Measurements from ENCODE around the gene USP47.

USP47 gene

GRCh38 chr11:11966354-11966741 lies 124.6 kb downstream of the USP47 start:
- no peak for DNase-seq (ENCODE audit: low spot score)

- DNase-seq (ENCODE audit: low spot score) = peak; percentile 67
Measured at GRCh38 chr11:11966826-11967668, 125.3 kb downstream of the USP47 start.

GRCh38 chr11:11967669-11968510 lies 126.1 kb downstream of the USP47 start:
- DNase-seq (ENCODE audit: low spot score) = no peak

- DNase-seq (ENCODE audit: low spot score) = no peak
Measured at GRCh38 chr11:11968511-11969280, 126.9 kb downstream of the USP47 start.

- DNase-seq (ENCODE audit: low spot score) = no peak
Measured at GRCh38 chr11:11969380-11970215, 127.8 kb downstream of the USP47 start.

- no peak for DNase-seq (ENCODE audit: low spot score)
Measured at GRCh38 chr11:11970556-11970955, 128.8 kb downstream of the USP47 start.

GRCh38 chr11:11971906-11972547 lies 130.3 kb downstream of the USP47 start:
- DNase-seq (ENCODE audit: low spot score) = no peak

- no peak for DNase-seq (ENCODE audit: low spot score)
Measured at GRCh38 chr11:11972730-11973341, 131.1 kb downstream of the USP47 start.

GRCh38 chr11:11973361-11973800 lies 131.6 kb downstream of the USP47 start:
- DNase-seq (ENCODE audit: low spot score) = no peak

- DNase-seq (ENCODE audit: low spot score) = no peak
Measured at GRCh38 chr11:11973866-11974265, 132.1 kb downstream of the USP47 start.

GRCh38 chr11:11975201-11976092 lies 133.7 kb downstream of the USP47 start:
- no peak for DNase-seq (ENCODE audit: low spot score)

GRCh38 chr11:11976481-11977127 lies 134.8 kb downstream of the USP47 start:
- no peak for DNase-seq (ENCODE audit: low spot score)

- peak; percentile 76 for DNase-seq (ENCODE audit: low spot score)
Measured at GRCh38 chr11:11977206-11977938, 135.6 kb downstream of the USP47 start.

GRCh38 chr11:11978098-11978637 lies 136.4 kb downstream of the USP47 start:
- DNase-seq (ENCODE audit: low spot score) = no peak

- DNase-seq (ENCODE audit: low spot score) = peak; percentile 25
Measured at GRCh38 chr11:11978792-11979487, 137.2 kb downstream of the USP47 start.

- DNase-seq (ENCODE audit: low spot score) = peak; percentile 56
Measured at GRCh38 chr11:11979488-11980117, 137.8 kb downstream of the USP47 start.

- DNase-seq (ENCODE audit: low spot score) = no peak
Measured at GRCh38 chr11:11980200-11980599, 138.4 kb downstream of the USP47 start.
